Measurements from ENCODE around the gene RASA2. TPM values are rescaled to one million over a fixed set of nuclear protein-coding genes. Genes with fewer than 3 reads are reported as not detected.

Gene RASA2
- total RNA-seq, 1 experiment from 2014 or later = 17.1 TPM

DNA sequence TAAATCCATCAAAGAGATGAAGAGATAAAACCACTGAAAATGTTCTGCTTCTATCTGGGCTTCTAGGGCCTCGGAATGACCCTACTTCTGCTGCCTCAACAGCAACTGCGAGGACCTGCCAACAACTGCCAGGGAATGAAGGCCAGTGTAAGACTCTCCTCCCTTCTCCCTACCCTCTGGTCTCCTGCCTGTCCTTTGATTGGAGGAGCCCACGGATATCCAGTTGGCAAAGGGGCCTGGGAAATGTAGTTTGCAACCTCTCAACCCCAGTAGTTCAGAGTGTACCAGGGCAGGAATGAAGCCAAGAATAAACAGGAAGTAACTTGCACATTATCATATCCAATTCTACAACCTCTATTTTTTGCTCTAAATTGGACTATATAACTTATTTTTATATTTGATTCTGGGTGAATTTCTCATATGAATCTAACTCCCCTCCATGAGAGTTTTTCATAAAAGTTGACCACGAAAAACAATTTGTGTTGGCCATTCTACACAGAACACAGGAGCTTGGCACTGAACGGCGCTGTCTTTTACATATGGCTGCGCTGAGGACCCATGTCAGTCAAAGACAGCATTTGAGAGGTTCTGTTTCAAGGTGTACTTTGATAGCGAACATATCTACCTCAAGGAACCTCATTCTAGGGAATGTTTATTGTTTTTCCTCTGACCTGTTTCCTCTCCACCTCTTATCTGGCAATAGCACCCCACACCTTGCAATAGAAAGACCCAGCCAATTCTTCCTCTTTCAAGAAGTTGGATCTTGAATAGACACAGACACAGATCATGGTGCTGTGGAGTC, 160.1 kb downstream of the RASA2 start:
- no peak for TF ChIP-seq CTCF (conservative IDR thresholded peaks at IDR 0.05)
- TF ChIP-seq EZH2 (IDR thresholded peaks at IDR 0.05; ENCODE audit: low read depth) = no peak
- Histone ChIP-seq H3F3A (ENCODE audit: insufficient read depth, low read depth) (no peaks in the 10 kb centered on the region), H3K4me3 (no peak overlapping the region), H3K79me2 (ENCODE audit: low read depth) (no peaks in the 10 kb centered on the region), H3K9me3 (ENCODE audit: insufficient read depth, low read depth) (no peaks in the 10 kb centered on the region), H3K9me2 (ENCODE audit: insufficient read depth) (no peaks in the 10 kb centered on the region), H3K4me1 (replicated peaks; ENCODE audit: insufficient read depth) (no peaks in the 10 kb centered on the region), H3K4me2 (no peak overlapping the region), H2AFZ (peak overlapping the region; percentile 33; the same call in 1 of the 2 replicates), H4K20me1 (ENCODE audit: insufficient read depth) (no peaks in the 10 kb centered on the region), H3K27ac (no peak overlapping the region), H3K27me3 (ENCODE audit: insufficient read depth, low read depth) (no peaks in the 10 kb centered on the region), H3K36me3 (ENCODE audit: low read depth) (no peaks in the 10 kb centered on the region)
- BruUV-seq (replicated peaks) = no TSS peak
- CTCF ChIA-PET = no interaction called here
- DNase-seq = peak; percentile 19 to 40
- POLR2A ChIA-PET (ENCODE audit: unreplicated experiment) = no interaction called here
- intact Hi-C loops (cut with micrococcal nuclease; ENCODE audit: unreplicated experiment) = loop anchor here (5.0 kb wide), 1 partner anchor 90 kb away; the partner anchor contains the start of gene RNF7

DNA sequence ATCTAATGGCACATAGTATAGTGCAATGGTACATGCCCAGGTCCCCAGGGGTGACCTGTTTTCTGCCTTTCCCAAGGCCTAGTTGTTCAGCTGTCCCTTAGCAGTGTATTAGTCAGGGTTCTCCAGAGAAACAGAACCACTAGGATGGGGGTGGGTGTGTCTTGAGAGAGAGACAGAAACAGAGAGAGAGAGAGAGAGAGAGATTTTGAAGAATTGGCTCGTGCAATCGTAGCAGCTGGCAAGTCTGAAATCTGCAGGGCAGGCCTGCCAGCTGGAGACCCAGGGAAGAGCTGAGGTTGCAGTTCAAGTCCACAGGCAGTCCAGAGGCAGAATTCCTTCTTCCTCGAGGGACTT, 160.7 kb downstream of the RASA2 start:
- no TSS peak for BruUV-seq (replicated peaks)
- H3K79me2 ChIP-seq (ENCODE audit: low read depth) = no peaks in the 10 kb centered on the region
- H2AFZ ChIP-seq = no peak overlapping the region
- ChIA-PET POLR2A (ENCODE audit: unreplicated experiment) (no interaction called here), CTCF (no interaction called here)
- H3K9me2 ChIP-seq (ENCODE audit: insufficient read depth) = no peaks in the 10 kb centered on the region
- no peaks in the 10 kb centered on the region for H3K9me3 ChIP-seq (ENCODE audit: insufficient read depth, low read depth)
- no peaks in the 10 kb centered on the region for H3K4me1 ChIP-seq (replicated peaks; ENCODE audit: insufficient read depth)
- H3K27ac ChIP-seq = no peak overlapping the region
- H3F3A ChIP-seq (ENCODE audit: insufficient read depth, low read depth) = no peaks in the 10 kb centered on the region
- H4K20me1 ChIP-seq (ENCODE audit: insufficient read depth) = no peaks in the 10 kb centered on the region
- H3K27me3 ChIP-seq (ENCODE audit: insufficient read depth, low read depth) = no peaks in the 10 kb centered on the region
- H3K4me2 ChIP-seq = no peak overlapping the region
- no peak overlapping the region for H3K4me3 ChIP-seq
- DNase-seq = no peak
- H3K36me3 ChIP-seq (ENCODE audit: low read depth) = no peaks in the 10 kb centered on the region
- no peak for TF ChIP-seq EZH2 (IDR thresholded peaks at IDR 0.05; ENCODE audit: low read depth)
- no peak for TF ChIP-seq CTCF (conservative IDR thresholded peaks at IDR 0.05)
- intact Hi-C loops (cut with micrococcal nuclease; ENCODE audit: unreplicated experiment) = loop anchor here (5.0 kb wide), 1 partner anchor 90 kb away; the partner anchor contains the start of gene RNF7

GRCh38 chr3:141648055-141648910, 161.5 kb downstream of the RASA2 start:
- H3K4me2 ChIP-seq = no peak overlapping the region
- ChIA-PET POLR2A (ENCODE audit: unreplicated experiment) (interaction anchor here (0.6 kb wide), 1 partner anchor 230 kb away, joined by 5 read pairs; no protein-coding TSS in a partner anchor), CTCF (no interaction called here)
- H3K27me3 ChIP-seq (ENCODE audit: insufficient read depth, low read depth) = no peaks in the 10 kb centered on the region
- H3F3A ChIP-seq (ENCODE audit: insufficient read depth, low read depth) = no peaks in the 10 kb centered on the region
- BruUV-seq (replicated peaks) = no TSS peak
- H3K4me1 ChIP-seq (replicated peaks; ENCODE audit: insufficient read depth) = no peaks in the 10 kb centered on the region
- intact Hi-C loops (cut with micrococcal nuclease; ENCODE audit: unreplicated experiment) = loop anchor here (5.0 kb wide), 1 partner anchor 89 kb away; the partner anchor contains the start of gene RNF7
- H3K27ac ChIP-seq = no peak overlapping the region
- no peaks in the 10 kb centered on the region for H3K79me2 ChIP-seq (ENCODE audit: low read depth)
- H3K9me3 ChIP-seq (ENCODE audit: insufficient read depth, low read depth) = no peaks in the 10 kb centered on the region
- no peaks in the 10 kb centered on the region for H3K36me3 ChIP-seq (ENCODE audit: low read depth)
- H3K9me2 ChIP-seq (ENCODE audit: insufficient read depth) = no peaks in the 10 kb centered on the region
- no peak for DNase-seq
- no peak overlapping the region for H3K4me3 ChIP-seq
- no peaks in the 10 kb centered on the region for H4K20me1 ChIP-seq (ENCODE audit: insufficient read depth)
- TF ChIP-seq EZH2 (IDR thresholded peaks at IDR 0.05; ENCODE audit: low read depth) = no peak
- TF ChIP-seq CTCF (conservative IDR thresholded peaks at IDR 0.05) = no peak
- H2AFZ ChIP-seq = no peak overlapping the region

Measured in PC-9 (cell line).